Neural progenitor cell (in vitro differentiated cells): ENCODE measurements around the gene EED. TPM values are rescaled to one million over a fixed set of nuclear protein-coding genes. Genes with fewer than 3 reads are reported as not detected.

ENCODE experiments used
- DNase-seq: peaks from one replicate; pipeline ENCODE4 v3.0.0-alpha.2; 2016; ENCODE audit warnings: low spot score
- H2AFZ ChIP-seq: fragments of 200-600 bp; sonication (generic); replicated peaks from 2 replicates; pipeline ENCODE4 v1.6.1; 2016; ENCODE audit warnings: antibody characterized with exemption
- H3F3A ChIP-seq: fragments of 200-600 bp; sonication (generic); 2 replicates; pipeline ENCODE4 v1.6.1; 2016; ENCODE audit warnings: antibody characterized with exemption, low read depth
- H3K27ac ChIP-seq: fragments of 200-600 bp; sonication (generic); 2 replicates; pipeline ENCODE4 v1.5.1; 2016; ENCODE audit warnings: mild to moderate bottlenecking
- H3K27me3 ChIP-seq: fragments of 200-600 bp; sonication (generic); 2 replicates; pipeline ENCODE4 v1.6.1; 2016; ENCODE audit warnings: mild to moderate bottlenecking, moderate library complexity
- H3K36me3 ChIP-seq: fragments of 200-600 bp; sonication (generic); 2 replicates; pipeline ENCODE4 v1.5.1; 2016
- H3K4me1 ChIP-seq: fragments of 200-600 bp; sonication (generic); 2 replicates; pipeline ENCODE4 v1.6.1; 2016; ENCODE audit warnings: mixed run types
- H3K4me2 ChIP-seq: fragments of 200-600 bp; sonication (generic); 2 replicates; pipeline ENCODE4 v1.6.1; 2016
- H3K4me3 ChIP-seq: fragments of 200-600 bp; sonication (generic); 2 replicates; pipeline ENCODE4 v1.5.1; 2016
- H3K79me2 ChIP-seq: fragments of 200-600 bp; sonication (generic); 2 replicates; pipeline ENCODE4 v1.6.1; 2016; ENCODE audit warnings: low read depth
- H3K9ac ChIP-seq: fragments of 200-600 bp; sonication (generic); 2 replicates; pipeline ENCODE4 v1.6.1; 2016
- H3K9me3 ChIP-seq: fragments of 200-600 bp; sonication (generic); 2 replicates; pipeline ENCODE4 v1.5.1; 2016; ENCODE audit warnings: low read depth
- H4K20me1 ChIP-seq: fragments of 200-600 bp; sonication (generic); 2 replicates; pipeline ENCODE4 v1.6.1; 2016; ENCODE audit warnings: low read depth
- H3K27ac Mint-ChIP-seq: 3 replicates; pipeline ENCODE4 v1.8.0; 2021; ENCODE audit warnings: mixed read lengths
- H3K27me3 Mint-ChIP-seq: 2 replicates; pipeline ENCODE4 v1.8.0; 2022; ENCODE audit warnings: low read depth, mild to moderate bottlenecking, inconsistent platforms, moderate library complexity, mixed read lengths; ENCODE audit not compliant: insufficient read depth
- H3K36me3 Mint-ChIP-seq: 3 replicates; pipeline ENCODE4 v1.8.0; 2021; ENCODE audit warnings: mixed read lengths
- H3K4me1 Mint-ChIP-seq: 3 replicates; pipeline ENCODE4 v1.8.0; 2021; ENCODE audit warnings: mixed read lengths
- H3K4me3 Mint-ChIP-seq: 3 replicates; pipeline ENCODE4 v1.8.0; 2021; ENCODE audit warnings: mild to moderate bottlenecking, moderate library complexity, mixed read lengths
- H3K9me3 Mint-ChIP-seq: 3 replicates; pipeline ENCODE4 v1.8.0; 2020; ENCODE audit warnings: mixed read lengths
- EZH2 ChIP-seq: fragments of 200-600 bp; sonication (generic); IDR thresholded peaks from 2 replicates; pipeline ENCODE4 v1.6.1; 2017; ENCODE audit warnings: antibody characterized with exemption, mild to moderate bottlenecking, moderate library complexity
- EZH2phosphoT487 ChIP-seq: fragments of 200-600 bp; sonication (generic); IDR thresholded peaks from 2 replicates; pipeline ENCODE4 v1.6.1; 2017; ENCODE audit warnings: antibody characterized with exemption
- total RNA-seq: library from RNA; depleted of rRNA; stranded (reverse); fragments of >200 nt; gene quantifications from 2 replicates; pipeline ENCODE4 v1.2.3, GENCODE V29; 2015; ENCODE audit warnings: low replicate concordance
- TF ChIP-seq, protein P1 (sequence below): fragments of 200-600 bp; sonication (generic); IDR thresholded peaks from 2 replicates; pipeline ENCODE4 v1.5.1; 2017; ENCODE audit warnings: antibody characterized with exemption, mild to moderate bottlenecking

The EED gene
- total RNA-seq, 1 donor from 2014 or later, result 64.9 TPM

DNA sequence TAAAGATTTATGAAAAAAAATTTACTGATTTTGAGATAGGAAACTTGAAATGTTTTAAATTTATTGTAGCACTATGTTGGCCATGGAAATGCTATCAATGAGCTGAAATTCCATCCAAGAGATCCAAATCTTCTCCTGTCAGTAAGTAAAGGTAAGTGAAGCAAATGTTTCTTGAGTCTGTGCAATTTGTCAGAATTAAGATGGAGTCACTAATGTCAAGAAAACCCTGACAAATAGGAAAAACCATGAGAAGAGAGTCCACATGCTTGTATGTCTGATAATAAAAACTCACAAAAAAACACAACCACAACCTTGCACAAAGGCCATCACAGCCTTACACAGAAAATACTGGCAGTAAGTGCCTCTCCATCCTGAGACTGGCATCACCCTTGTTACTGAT is 12.9 kb downstream of the EED start:
- no peaks in the 10 kb centered on the region for H3F3A ChIP-seq
- H3K27me3 Mint-ChIP-seq, result peaks cover 3% of the 10 kb centered on the region
- H3K4me3 Mint-ChIP-seq, result no peak overlapping the region
- no peak overlapping the region for H3K9ac ChIP-seq
- no peaks in the 10 kb centered on the region for H3K9me3 Mint-ChIP-seq
- H3K9me3 ChIP-seq, result no peaks in the 10 kb centered on the region
- H3K36me3 Mint-ChIP-seq, result peaks cover 11% of the 10 kb centered on the region
- no peaks in the 10 kb centered on the region for H3K27me3 ChIP-seq
- TF ChIP-seq EZH2phosphoT487 (no peak), EZH2 (no peak)
- TF ChIP-seq, protein P1, sequence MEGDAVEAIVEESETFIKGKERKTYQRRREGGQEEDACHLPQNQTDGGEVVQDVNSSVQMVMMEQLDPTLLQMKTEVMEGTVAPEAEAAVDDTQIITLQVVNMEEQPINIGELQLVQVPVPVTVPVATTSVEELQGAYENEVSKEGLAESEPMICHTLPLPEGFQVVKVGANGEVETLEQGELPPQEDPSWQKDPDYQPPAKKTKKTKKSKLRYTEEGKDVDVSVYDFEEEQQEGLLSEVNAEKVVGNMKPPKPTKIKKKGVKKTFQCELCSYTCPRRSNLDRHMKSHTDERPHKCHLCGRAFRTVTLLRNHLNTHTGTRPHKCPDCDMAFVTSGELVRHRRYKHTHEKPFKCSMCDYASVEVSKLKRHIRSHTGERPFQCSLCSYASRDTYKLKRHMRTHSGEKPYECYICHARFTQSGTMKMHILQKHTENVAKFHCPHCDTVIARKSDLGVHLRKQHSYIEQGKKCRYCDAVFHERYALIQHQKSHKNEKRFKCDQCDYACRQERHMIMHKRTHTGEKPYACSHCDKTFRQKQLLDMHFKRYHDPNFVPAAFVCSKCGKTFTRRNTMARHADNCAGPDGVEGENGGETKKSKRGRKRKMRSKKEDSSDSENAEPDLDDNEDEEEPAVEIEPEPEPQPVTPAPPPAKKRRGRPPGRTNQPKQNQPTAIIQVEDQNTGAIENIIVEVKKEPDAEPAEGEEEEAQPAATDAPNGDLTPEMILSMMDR, result no peak
- no peaks in the 10 kb centered on the region for H3K4me1 Mint-ChIP-seq
- H2AFZ ChIP-seq, result no peak overlapping the region
- no peak overlapping the region for H3K27ac ChIP-seq
- peaks cover 4% of the 10 kb centered on the region for H4K20me1 ChIP-seq
- H3K36me3 ChIP-seq, result no peaks in the 10 kb centered on the region
- peaks cover 43% of the 10 kb centered on the region for H3K79me2 ChIP-seq
- H3K4me3 ChIP-seq, result no peak overlapping the region
- no peak overlapping the region for H3K27ac Mint-ChIP-seq
- no peak overlapping the region for H3K4me2 ChIP-seq
- H3K4me1 ChIP-seq, result no peaks in the 10 kb centered on the region
- DNase-seq, result no peak

DNA sequence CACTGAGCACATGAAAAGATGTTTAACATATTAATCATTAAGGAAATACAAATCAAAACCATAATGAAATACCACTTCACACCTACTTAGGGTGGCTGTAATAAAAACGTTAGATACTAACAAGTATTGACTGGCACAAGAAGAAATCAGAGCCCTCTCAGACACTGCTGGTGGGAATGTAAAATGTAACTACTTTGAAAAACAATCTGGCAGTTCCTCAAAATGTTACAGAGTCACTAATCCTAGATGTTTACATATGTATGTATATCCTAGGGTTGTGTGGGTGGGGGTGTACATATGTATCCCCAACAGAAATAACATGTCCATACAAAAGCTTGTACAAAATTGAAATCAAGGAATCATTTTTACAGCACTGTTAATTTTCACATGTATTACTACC is 15.2 kb downstream of the EED start:
- H3K27ac Mint-ChIP-seq, result no peak overlapping the region
- peaks cover 23% of the 10 kb centered on the region for H3K36me3 Mint-ChIP-seq
- H3F3A ChIP-seq, result no peaks in the 10 kb centered on the region
- H3K9me3 Mint-ChIP-seq, result no peaks in the 10 kb centered on the region
- peaks cover 20% of the 10 kb centered on the region for H3K79me2 ChIP-seq
- H3K4me3 Mint-ChIP-seq, result no peak overlapping the region
- no peaks in the 10 kb centered on the region for H3K9me3 ChIP-seq
- TF ChIP-seq EZH2phosphoT487, result no peak
- TF ChIP-seq, protein P1, result no peak
- no peak for TF ChIP-seq EZH2
- no peak overlapping the region for H3K4me2 ChIP-seq
- peaks cover 3% of the 10 kb centered on the region for H3K27me3 Mint-ChIP-seq
- no peaks in the 10 kb centered on the region for H3K36me3 ChIP-seq
- no peaks in the 10 kb centered on the region for H3K4me1 Mint-ChIP-seq
- H3K9ac ChIP-seq, result no peak overlapping the region
- peaks cover 4% of the 10 kb centered on the region for H4K20me1 ChIP-seq
- DNase-seq, result no peak
- H3K4me1 ChIP-seq, result no peaks in the 10 kb centered on the region
- no peaks in the 10 kb centered on the region for H3K27me3 ChIP-seq
- H3K4me3 ChIP-seq, result no peak overlapping the region
- H3K27ac ChIP-seq, result no peak overlapping the region
- H2AFZ ChIP-seq, result no peak overlapping the region

DNA sequence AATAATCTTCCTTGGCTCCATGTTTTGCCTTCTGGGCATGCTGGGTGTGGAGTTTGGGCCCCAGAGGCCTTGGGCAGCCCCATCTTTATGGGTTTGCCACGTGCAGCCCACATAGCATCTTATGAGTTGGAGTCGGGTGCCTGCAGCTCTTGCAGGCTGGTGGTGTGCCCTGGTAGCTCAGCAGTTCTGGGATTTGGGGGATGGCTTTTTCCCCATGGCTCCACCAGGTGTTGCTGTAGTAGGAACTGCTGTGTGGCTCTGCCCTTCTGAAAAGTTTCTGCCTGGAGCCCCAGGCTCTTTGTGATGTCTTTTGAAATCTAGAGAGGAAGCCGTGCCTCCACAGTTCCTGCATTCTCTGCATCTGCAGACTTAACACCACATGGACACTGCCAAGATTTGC is 16.8 kb downstream of the EED start:
- peaks cover 24% of the 10 kb centered on the region for H3K36me3 Mint-ChIP-seq
- H3K4me1 Mint-ChIP-seq, result no peaks in the 10 kb centered on the region
- H3F3A ChIP-seq, result no peaks in the 10 kb centered on the region
- no peak overlapping the region for H3K27ac Mint-ChIP-seq
- H3K79me2 ChIP-seq, result peaks cover 6% of the 10 kb centered on the region
- no peak overlapping the region for H3K9ac ChIP-seq
- no peak overlapping the region for H3K4me2 ChIP-seq
- no peak for DNase-seq
- no peaks in the 10 kb centered on the region for H3K27me3 ChIP-seq
- no peak overlapping the region for H3K4me3 ChIP-seq
- H2AFZ ChIP-seq, result no peak overlapping the region
- no peaks in the 10 kb centered on the region for H3K9me3 Mint-ChIP-seq
- no peaks in the 10 kb centered on the region for H3K9me3 ChIP-seq
- TF ChIP-seq, protein P1, result no peak
- TF ChIP-seq EZH2 (no peak), EZH2phosphoT487 (no peak)
- no peaks in the 10 kb centered on the region for H3K36me3 ChIP-seq
- no peak overlapping the region for H3K27ac ChIP-seq
- no peak overlapping the region for H3K4me3 Mint-ChIP-seq
- no peaks in the 10 kb centered on the region for H4K20me1 ChIP-seq
- no peaks in the 10 kb centered on the region for H3K4me1 ChIP-seq
- H3K27me3 Mint-ChIP-seq, result peaks cover 3% of the 10 kb centered on the region

DNA sequence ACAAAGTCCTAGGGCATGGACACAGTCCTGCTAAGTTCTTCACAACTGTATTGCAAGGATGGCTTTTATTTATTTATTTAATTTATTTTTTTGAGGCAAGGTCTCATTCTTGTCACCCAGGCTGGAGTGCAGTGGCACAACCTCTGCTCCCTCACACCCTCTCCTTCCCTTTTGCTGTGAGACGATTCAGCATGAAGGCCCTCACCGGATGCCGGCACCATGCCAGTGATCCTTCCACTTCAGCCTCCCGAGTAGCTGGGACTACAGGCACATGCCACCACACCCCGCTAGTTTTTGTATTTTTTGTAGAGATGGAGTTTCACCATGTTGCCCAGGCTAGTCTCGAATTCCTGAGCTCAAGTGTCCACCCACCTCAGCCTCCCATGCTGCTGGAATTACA is 17.8 kb downstream of the EED start:
- Histone ChIP-seq H3K27ac (no peak overlapping the region), H3K36me3 (no peaks in the 10 kb centered on the region), H3F3A (no peaks in the 10 kb centered on the region), H3K4me2 (no peak overlapping the region), H4K20me1 (no peaks in the 10 kb centered on the region), H3K4me1 (no peaks in the 10 kb centered on the region), H3K79me2 (no peaks in the 10 kb centered on the region), H3K27me3 (no peaks in the 10 kb centered on the region), H3K9ac (no peak overlapping the region), H2AFZ (no peak overlapping the region), H3K4me3 (no peak overlapping the region), H3K9me3 (no peaks in the 10 kb centered on the region)
- Mint-ChIP-seq H3K27ac (no peak overlapping the region), H3K4me1 (no peaks in the 10 kb centered on the region), H3K9me3 (no peaks in the 10 kb centered on the region), H3K36me3 (peaks cover 24% of the 10 kb centered on the region), H3K27me3 (peaks cover 3% of the 10 kb centered on the region), H3K4me3 (no peak overlapping the region)
- DNase-seq, result no peak
- TF ChIP-seq EZH2phosphoT487 (no peak), EZH2 (no peak)
- TF ChIP-seq, protein P1, result no peak
